Astrocyte (in vitro differentiated cells and primary cell): ENCODE results near the gene NFATC4.
A peak's percentile ranks its signal among the peaks of the same experiment; 100 is the strongest.

ENCODE experiments used
- CTCF ChIP-seq: IDR thresholded peaks from 2 replicates; pipeline ENCODE4 v1.5.1; 2011; ENCODE audit warnings: low read depth, mild to moderate bottlenecking, inconsistent platforms, low read length, moderate library complexity; ENCODE audit not compliant: insufficient read depth
- EZH2 ChIP-seq: IDR thresholded peaks from 2 replicates; pipeline ENCODE4 v1.6.1; 2012; ENCODE audit warnings: mild to moderate bottlenecking, low read length, inconsistent platforms; ENCODE audit not compliant: insufficient read depth

GRCh38 chr14:24392325-24393091 is 24.5 kb downstream of the NFATC4 start:
- TF ChIP-seq CTCF = peak; percentile 24
- no peak for TF ChIP-seq EZH2
